NCI-H510A treated with DMSO at 0.1 percent for 48 hours (cell line): ENCODE data around the gene MUC2.

Source experiments
- DNase-seq: peaks from one replicate; lab custom pipeline; 2025; lab: John Stamatoyannopoulos, UW

The MUC2 gene

DNA sequence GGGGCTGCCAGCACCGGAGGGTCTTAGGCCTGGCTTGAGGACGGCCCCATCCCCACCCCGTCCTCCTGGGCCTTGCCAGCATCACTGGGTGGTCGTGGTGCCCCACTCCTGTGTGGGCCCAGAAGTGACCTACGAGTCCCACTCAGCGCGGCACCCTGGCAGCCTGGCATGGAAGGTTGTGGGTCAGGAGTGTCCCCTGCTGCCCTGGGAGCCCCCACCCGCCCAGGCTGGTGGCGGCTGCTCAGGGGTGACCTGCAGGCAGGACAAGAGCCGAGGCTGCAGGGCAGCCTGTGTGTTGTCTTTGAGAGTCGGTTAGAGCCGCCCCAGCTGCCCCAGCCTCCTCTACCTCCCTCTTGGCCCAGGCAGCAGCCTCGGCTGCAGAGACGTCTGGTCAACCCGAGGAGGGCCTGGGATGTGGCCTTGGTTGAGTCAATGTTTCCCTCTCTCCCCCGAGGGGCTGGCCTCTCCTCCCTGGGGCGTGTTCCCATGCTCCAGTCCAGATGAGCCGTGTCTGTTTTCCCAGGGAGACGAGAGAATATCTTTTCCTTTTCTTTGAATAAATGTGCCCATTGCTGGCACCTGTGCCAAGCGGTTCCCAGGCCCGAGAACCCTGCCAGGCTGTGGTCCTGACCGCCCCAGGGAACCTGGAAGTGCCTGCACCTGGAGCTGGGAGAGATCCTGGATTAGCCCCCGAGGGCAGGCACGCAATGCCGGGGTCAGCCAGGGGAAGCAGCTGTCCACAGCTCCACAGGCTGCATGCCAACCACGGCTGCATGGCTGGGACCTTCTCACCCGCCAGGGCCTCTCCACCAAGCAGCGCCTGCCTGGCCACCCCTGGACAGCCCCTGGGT is 47.4 kb downstream of the MUC2 start:
- no peak for DNase-seq

DNA sequence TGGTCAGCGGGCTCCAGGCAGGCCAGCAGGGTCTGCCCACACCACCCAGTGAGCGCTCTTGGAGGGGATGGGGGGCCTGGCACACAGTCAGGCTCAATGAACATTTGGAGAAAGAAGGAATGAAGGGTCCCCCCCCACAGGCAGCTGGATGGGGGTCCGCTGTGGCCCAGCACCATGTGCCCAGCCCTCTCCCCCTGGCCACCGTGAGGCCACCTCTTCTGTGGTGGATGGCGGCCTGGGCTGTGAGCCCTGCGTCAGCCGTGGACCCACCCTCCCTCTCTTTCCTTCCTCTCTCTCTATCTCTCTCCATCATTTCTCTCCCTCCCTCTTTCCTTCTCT is 48.0 kb downstream of the MUC2 start:
- no peak for DNase-seq

DNA sequence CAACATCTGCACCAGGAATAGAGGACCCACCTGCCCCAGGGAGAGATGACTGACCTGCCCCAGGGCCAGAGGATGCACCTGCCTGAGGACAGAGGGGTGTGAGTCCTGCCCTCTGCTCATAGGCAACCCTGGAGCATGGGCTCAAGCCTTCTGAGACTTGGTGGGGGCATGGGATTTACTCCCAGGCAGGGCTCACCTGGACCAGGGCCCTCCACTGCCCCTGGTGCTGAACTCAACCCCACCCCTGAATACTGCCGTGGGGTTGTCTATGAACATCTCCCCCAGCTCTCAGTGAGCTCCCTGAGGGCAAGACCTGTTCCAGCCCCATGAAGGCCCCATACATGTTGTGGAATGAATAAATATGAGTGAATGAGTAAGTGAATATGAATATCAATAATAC is 49.3 kb downstream of the MUC2 start:
- no peak for DNase-seq
